Stimulated activated CD8-positive, alpha-beta memory T cell treated with anti-CD3 and anti-CD28 coated beads, Interleukin-2, amount 100 ng/mL, for 48 hours (primary cell): ENCODE data around the gene SRRM5.
"Not testable (repeated sequence)": the region's sequence is repeated elsewhere in the genome, so short reads cannot be mapped to it uniquely, and the experiment has no call there.

Experiments used
- DNase-seq, 2 donors: peaks; one replicate each; pipeline ENCODE4 v3.0.0-alpha.2; 2020; ENCODE audit warnings: low read depth in 2 of 2

Gene SRRM5, protein sequence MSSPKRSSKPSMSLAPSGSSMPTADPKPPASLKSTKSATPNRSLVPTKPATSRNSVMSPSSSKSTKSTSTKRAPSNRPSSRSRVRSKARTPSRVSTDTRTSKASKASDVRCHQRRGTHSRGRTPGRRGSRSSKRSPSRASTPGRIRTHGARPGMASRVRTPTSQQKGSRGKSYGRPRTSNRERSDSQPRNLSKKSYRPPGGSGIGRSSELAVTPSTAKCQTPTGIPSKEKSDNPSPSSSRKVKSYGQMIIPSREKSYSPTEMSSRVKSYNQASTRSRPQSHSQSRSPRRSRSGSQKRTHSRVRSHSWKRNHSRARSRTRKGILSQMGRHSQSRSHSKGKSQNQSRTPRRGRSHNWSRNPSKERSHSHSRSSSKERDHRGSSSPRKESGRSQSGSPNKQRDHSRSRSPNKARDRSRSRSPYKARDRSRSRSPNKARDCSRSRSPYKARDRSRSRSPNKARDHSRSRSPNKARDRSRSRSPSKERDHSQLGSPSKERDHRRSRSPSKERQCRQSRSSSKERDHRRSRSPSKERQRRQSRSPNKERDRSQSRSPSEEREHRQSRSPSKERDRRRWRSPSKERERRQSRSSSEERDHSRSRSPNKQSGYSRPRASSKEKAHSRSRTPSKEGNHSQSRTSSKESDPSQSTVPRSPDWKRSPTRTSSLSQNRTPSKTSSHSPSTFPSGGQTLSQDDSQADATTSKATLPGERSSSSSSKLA

DNA sequence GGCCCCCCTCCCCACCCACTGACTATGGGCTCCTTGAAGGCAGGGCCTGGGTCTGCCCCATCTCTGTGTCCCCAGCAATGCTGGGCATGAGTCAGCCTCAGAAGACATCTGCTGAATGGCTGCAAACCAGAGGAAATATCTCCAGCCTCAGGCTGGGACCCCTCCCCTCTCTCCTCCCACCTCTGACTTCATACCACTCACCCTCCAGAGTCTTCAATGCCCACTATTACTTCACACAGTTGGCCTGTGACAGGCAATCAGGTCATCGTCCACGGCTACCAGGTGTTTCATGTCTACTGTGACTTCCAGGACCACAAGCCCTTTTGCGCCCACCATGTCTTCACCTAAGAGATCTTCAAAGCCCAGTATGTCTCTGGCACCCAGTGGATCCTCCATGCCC is at the start of gene SRRM5:
Gene SRRM5, plus strand, starts transcription at position 301 of the 400 bp plus-strand sequence. Its CDS starts 34 bp downstream, at position 335.
- DNase-seq, result no peak

DNA sequence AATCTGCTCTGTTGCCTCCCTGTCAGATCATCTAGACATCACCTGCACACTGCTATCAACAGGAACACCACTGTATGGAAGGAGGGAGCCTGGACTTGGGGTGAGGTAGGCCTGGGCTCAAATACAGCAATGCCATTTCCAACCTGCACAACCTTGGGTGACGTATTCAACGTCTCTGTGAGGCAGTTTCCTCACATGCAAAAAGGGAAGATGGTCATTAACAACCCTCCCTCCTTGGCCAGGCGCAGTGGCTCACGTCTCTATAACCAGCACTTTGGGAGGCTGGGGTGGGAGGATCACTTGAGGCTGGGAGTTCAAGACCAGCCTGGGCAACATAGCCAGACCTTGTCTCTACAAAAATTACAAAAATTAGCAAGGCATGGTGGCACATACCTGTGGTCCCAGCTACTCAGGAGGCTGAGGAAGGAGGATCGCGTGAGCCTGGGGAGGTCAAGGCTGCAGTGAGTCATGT is 49.6 kb upstream of the SRRM5 start:
- DNase-seq, result no peak

DNA sequence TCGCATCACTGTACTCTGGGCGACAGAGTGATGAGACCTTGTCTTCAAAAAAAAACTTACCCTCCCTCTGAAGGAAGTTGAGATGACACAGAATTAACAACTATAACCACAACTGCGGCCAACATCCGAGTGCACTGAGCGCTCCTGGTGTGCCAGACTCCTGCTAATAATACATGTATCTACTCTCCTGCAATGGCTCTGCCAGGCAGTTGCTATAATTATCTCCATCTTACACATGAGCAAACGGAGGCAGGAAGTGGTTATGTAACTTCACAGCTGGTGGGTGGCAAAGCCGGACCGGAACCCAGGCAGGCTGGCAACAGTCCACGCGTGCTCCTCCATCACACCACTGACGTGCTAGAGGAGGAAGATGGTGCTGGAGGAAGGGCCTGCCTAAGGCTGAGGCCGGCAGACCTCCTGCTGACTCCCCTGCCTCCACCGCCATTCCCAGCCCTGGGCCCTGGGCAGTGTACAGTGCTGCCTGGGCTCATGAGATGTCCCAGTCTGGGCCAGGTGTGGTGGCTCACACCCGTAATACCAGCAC is 49.1 kb upstream of the SRRM5 start:
- DNase-seq, result peak; percentile 44 to 46

DNA sequence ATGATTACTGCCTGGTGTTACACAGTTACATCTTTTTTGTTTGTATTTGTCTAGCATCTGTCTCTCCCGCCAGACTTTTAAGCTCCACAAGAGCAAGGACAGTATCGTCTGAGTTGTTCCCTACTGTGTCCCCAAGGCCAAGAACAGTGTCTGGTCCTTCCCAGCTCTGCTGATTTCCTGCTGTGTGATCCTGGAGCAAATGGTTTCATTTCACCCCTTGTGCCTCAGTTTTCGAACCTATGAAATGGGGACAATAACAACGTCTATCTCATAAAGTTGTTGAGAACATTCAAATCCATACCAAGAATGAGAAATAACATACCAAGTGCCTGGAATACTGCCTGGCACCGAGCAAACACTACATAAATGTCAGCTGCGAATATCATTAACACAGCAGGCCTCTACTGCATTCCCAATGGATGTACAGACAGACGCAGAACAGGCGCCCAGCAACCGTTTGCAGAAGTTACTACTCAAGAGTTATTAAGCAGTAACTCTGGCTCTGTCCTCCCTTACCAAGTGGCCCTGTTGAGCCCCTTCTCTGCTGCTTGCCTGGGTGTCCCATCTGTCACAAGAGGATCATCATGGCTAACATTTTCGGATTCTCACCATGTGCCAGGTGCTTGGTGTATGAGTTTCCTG is 48.0 kb upstream of the SRRM5 start:
- DNase-seq, result no peak

DNA sequence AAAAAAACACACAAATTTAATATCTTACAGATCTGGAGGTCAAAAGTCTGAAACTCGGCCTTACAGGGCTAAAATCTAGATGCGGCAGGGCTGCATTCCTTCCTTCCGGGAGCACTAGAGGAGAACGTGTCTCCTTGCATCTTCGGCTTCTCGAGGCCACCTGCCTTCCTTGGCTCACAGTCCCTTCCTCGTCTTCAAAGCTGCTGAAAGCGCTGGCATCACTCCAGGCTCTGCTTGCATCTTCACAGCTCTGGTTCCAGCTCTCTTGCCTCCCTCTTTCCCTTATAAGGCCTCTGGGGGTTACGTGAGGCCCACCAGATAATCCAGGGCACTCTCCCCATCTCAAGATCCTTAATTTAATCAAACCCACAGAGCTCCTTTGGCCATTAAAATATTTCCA is 47.1 kb upstream of the SRRM5 start:
- DNase-seq, result no peak

DNA sequence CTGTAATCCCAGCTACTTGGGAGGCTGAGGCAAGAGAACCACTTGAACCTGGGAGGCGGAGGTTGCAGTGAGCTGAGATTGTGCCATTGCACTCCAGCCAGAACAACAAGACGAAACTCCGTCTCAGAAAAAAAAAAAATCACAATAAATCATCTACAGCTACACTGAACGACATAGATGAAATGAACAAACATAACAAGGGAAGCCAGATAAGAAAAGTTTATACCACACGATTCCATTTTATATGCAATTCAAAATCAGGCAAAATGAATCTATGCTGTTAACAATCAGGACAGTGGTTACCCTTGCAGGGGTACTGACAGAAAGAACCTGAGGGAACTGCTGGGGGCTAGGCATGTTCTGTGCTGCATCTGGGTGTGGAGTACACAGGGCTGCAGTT is 42.2 kb upstream of the SRRM5 start:
- no peak for DNase-seq

DNA sequence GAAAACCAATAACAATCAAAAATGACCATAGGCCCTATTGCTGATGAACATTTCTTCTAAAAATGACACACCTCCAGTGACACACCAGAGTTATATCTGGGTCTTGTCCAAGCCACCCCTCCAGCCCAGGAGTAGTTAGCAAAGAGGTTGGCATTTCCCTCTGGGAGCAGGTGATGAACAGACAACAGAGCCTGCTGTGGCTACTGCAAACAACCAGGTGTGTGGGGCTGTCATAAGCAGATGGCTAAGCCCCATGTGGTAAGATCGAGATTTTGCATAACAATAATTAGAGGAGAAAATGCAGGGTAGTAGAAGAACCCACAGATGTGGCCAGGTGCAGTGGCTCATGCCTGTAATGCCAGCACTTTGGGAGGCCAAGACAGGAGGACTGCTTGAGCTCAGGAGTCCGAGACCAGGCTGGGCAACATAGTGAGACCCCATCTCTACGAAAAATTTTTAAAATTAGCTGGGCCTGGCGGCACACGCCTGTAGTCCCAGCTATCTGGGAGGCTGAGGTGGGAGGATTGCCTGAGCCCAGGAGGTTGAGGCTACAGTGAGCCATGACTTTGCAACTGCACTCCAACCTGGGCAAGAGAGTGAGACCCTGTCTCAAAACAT is 41.6 kb upstream of the SRRM5 start:
- DNase-seq, result no peak

DNA sequence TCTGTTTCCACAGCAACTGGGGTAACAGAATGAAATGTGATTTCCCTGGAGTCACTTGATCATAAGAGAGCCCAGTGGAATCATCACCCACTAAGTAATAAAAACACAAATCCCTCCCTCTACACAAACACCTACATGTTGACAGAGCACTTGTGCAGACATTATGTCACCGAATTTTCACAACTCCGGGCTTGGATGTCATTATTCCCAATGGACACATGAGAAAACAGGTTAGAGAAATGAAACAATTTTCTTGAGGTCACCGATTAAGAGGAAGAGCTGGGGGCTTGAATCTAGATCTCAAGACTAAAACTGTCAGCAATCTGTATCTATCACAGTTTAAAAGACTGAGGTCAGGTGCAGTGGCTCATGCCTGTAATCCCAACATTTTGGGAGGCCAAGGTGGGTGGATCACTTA is 39.7 kb upstream of the SRRM5 start:
- no peak for DNase-seq

DNA sequence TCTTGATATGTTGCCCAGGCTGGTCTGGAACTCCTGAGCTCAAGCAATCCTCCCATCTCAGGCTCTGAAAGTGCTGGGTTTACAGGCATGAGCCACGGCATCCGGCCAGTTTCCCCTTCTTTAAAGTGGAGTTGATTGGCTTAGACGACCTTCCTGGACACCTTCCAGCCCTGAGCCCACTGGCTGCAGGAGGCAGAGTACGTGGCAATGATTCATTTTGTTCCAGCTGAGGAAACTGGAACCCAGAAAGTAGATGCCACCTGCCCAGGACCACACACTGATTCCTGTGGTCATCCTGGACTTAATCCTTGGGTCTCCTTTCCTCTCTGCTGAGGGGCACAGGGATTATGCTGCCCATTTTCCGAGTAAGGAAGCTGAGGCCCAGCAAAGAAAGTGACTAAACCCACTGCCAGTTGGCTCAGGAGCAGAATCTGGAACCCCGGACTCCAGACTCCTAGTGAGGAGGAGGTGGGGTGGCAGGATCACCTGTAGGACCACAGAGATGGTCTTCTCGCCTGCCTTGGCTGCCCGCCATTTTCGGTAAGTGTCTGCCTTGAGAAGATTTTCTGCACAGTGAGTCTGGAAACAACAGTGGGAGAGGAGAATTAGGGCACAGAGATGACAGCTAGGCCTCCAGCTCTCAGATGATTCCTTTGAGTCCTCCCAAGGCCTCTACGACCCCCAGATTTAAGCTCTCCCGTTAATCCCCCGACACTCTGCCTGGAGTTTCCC is 37.3 kb upstream of the SRRM5 start:
- no peak for DNase-seq

DNA sequence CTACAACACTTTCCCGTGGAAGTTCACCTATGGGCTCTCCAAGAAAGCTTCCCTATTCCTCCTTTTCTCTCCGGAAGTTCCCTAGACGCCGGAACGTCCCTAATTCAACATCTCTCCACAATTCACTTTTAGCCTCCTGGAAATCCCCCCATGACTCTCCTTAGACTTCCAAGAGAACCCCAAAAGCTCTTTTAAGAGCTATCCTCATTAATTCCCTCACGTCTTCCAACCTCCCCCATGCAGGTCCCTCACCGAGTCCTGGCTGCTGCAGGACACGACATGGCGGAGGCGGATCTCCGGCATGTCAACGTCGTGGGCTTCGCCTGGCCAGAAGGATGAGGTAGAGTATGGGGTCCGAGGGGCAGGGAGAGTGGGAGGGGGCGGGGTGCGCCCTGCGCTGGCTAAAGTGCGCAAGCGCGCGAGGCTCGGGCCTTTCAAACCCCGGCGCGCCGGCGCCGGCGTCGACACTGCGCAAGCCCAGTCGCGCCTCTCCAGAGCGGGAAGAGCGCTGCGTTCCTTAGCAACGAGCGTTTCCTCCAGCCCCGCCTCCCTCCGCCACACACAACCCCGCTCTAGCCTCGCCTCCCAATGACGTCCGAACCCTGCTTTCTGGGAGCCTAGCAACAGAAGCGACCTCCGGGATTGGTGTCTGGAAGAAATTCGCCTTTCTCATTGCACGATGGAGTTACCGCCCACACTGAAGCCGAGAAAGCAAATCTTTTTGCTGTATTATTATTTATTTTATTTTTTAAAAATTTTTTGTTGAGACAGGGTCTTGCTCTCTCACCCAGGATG is 36.5 kb upstream of the SRRM5 start, which contains the start of the genes PINLYP and XRCC1:
Gene PINLYP, plus strand, starts transcription at position 646 of the 795 bp plus-strand sequence. CDS start 1,391 bp downstream, outside the sequence.
Gene XRCC1, minus strand, starts transcription at position 372 of the 795 bp plus-strand sequence. Its CDS starts 69 bp downstream, at position 303.
- DNase-seq, result peak; percentile 91 to 95

DNA sequence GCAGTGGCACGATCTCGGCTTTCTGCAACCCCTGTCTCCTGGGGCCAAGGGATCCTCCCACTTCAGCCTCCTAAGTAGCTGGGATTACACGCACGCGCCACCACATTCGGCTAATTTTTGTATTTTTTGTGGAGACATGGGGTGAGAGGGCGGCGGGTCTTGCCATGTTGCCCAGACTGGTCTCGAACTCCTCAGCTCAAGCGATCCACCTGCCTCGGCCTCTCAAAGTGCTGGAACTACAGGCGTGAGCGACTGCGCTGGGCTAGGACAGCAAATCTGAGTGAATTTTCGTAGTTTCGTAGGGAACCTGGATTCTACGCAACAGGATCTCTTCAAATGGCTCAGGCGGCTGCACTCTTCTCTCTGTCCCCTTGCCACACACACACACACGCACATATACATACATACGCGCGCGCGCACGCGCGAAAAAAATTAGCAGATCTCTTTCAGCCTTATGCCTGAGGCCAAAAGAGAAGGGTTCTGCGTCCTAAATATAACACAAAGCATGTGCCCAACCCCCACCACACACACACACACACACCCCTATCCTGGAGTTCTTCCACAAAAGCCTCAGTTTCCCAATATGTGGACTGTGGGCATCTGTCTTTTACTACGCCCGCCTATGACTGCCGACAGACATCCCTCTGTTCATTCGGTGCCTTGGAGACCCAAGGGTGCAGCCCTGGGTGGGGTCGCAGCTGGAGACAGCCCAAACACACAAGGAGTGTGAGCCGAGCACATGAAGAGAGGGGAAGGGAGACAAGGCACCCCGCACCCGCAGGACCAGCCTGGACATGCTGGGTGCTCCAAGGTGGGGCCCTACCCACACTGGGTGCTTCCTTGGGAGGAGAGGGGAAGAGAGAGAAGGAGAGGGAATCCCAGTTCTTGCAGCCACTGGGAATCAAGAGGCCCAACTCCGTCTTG is 35.7 kb upstream of the SRRM5 start:
- DNase-seq, result no peak

DNA sequence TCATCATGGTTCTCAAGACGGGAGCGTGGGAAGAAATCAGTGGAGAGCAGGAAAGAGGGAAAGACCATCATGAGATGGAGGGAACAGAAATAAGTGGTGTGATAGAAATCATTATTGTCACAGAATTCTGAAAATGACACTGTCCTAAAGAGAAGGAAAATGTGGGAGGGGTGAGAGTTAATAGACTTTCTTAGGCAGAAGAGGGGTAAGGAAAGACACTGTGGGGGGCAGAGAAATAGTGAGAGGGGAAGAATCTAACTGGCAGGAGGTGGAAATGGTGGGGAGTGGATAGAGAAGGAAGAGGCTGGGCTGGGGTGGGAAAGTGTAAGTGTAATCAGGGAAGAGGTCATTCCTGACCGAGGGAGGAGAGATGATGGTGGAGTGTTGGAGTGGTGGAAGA is 33.1 kb upstream of the SRRM5 start:
- no peak for DNase-seq

DNA sequence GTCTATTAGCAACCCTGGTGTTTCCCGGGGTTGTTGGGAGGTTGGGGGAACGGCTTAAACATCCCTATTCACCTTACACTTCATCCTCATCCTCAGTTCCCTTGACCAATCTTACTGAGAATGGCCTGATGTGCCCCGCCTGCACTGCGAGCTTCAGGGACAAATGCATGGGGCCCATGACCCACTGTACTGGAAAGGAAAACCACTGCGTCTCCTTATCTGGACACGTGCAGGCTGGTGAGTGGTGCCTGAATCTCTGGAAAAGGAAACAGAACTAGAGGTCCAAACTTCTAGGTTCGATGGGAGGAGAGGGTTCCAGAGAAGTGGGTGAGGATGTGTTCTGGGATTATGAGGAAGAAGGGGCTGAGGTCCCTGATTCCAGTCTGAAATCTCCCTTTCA is 30.4 kb upstream of the SRRM5 start:
- DNase-seq, result no peak

DNA sequence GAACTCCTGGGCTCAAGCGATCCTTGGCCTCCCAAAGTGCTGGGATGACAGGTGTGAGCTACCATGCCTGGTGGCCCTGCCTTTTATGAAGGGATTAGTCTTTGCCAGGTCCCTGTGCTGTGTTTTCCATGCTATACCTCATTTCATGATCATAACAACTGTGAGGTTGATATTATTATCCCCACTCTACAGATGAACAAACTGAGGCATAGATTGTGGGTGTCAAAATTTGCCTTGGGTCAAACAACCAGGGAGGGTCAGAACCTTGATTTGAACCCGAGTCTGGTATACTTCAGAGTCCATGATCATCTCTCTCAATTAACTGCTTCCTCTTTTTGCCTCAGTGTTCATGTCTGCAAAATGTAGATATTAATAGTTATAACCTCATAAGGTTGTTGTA is 29.4 kb upstream of the SRRM5 start:
- DNase-seq, result no peak

DNA sequence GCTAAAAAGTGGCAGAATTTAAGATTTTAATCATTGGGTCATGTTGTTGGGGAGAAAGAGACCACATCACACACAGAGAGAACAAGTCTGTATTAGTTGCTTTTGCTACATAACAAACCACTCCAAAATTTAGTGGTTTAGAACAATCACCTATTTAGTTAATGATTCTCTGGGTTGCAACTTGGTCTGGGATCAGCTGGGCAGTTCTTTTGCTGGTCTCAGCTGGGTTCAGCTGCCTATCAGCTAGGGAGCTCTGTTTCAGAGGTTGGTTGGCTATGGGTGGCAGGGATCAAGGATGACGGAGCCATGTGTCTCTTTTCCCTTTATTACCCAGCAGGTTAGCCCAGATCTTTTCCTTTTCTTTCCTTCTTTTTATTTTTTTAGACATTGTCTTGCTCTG is 27.4 kb upstream of the SRRM5 start:
- no peak for DNase-seq

DNA sequence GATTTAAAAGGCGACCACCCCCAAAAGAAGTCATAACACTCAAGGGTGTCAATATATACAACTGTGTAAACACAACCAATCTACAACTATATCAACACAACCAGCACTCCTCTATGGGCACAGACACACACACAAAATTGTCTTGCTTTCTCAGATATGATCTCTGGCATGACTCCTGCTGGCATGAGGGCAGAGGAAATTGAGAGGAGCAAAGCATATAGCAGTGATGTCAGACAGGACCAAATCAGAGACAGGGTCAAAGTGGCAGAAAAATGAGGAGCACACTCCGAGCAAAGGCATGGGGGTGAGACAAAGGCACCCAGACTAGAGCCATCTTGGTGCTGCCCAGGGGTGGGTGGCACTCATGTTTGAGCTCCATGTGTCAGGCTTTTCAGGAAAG is 25.5 kb upstream of the SRRM5 start:
- DNase-seq, result no peak

DNA sequence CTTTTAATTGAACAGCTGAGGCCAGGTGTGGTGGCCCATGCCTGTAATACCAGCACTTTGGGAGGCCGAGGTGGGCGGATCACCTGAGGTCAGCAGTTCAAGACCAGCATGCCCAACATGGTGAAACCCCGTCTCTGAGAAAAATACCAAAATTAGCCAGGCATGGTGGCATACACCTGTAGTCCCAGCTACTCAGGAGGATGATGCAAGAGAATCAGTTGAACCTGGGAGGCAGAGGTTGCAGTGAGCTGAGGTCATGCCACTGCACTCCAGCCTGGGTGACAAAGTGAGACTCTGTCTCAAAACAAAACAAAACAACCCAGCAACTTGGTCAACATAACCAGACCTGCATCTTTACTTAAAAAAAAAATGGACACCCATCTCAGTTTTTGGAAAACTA is 24.9 kb upstream of the SRRM5 start:
- not testable (repeated sequence) for DNase-seq

DNA sequence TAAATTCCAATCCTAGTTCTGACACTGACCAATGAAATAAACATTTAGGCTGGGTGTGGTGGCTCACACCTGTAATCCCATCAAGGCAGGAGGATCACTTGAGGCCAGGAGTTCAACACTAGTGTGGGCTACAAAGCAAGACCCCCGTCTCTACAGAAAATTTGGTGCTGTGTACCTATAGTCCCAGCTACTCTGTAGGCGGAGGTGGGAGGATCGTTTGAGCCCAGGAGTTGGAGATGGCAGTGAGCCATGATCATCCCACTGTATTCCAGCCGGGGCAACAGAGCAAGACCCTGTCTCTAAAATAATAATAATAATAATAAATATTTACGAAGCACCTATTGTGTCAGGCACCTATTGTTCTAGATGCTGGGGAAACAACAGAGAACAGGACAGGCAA is 22.6 kb upstream of the SRRM5 start:
- DNase-seq, result no peak

DNA sequence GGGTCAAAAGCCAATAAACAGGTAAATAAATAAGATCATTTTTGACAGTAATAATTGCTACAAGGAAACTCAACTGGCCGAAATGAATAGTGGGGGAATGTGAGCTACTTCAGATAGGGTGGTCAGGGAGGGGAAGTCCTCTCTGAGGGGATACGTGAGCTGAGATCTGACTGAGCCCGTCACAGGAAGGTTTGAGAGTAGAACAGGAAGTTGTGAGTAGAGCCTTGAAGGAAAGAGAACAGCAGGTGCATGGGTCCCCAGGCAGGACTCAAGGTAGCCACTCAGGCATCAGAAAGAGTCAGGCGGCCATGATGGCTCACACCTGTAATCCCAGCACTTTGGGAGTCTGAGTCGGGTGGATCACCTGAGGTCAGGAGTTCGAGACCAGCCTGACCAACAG is 22.2 kb upstream of the SRRM5 start:
- no peak for DNase-seq
